Measurements from ENCODE around the gene MTCH1.

Gene MTCH1

DNA sequence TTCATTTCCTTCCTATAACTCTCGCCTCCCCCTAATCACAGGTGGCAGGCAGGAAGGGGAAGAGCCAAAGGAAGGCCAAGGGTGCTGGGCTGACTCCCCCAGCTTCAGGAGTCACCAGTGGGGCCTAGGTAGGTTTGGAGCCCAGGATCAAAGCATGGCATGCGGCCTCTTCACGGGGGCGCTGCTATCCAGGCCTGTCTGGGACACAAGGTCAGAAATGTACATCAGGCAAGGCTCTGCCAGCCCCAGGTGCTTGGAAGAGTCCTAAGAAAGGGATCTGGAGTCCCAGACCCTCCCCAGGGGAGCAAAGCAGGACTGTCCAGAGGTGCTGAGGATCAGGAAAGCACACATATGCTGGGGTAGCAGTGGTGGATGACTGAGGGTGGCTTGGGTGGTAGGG is 21.1 kb downstream of the MTCH1 start:
- DNase-seq (ENCODE audit: extremely low read depth, low read depth), result no peak
- TF ChIP-seq, protein P1, sequence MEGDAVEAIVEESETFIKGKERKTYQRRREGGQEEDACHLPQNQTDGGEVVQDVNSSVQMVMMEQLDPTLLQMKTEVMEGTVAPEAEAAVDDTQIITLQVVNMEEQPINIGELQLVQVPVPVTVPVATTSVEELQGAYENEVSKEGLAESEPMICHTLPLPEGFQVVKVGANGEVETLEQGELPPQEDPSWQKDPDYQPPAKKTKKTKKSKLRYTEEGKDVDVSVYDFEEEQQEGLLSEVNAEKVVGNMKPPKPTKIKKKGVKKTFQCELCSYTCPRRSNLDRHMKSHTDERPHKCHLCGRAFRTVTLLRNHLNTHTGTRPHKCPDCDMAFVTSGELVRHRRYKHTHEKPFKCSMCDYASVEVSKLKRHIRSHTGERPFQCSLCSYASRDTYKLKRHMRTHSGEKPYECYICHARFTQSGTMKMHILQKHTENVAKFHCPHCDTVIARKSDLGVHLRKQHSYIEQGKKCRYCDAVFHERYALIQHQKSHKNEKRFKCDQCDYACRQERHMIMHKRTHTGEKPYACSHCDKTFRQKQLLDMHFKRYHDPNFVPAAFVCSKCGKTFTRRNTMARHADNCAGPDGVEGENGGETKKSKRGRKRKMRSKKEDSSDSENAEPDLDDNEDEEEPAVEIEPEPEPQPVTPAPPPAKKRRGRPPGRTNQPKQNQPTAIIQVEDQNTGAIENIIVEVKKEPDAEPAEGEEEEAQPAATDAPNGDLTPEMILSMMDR (IDR thresholded peaks at IDR 0.05; ENCODE audit: low read depth, low read length), result no peak

- no peak for DNase-seq (ENCODE audit: extremely low read depth, low read depth)
- TF ChIP-seq, protein P1 (IDR thresholded peaks at IDR 0.05; ENCODE audit: low read depth, low read length), result no peak
Measured at GRCh38 chr6:36964349-36964748, 21.6 kb downstream of the MTCH1 start.

- TF ChIP-seq, protein P1 (IDR thresholded peaks at IDR 0.05; ENCODE audit: low read depth, low read length), result no peak
- no peak for DNase-seq (ENCODE audit: extremely low read depth, low read depth)
Measured at GRCh38 chr6:36963451-36964290, 22.3 kb downstream of the MTCH1 start.

DNA sequence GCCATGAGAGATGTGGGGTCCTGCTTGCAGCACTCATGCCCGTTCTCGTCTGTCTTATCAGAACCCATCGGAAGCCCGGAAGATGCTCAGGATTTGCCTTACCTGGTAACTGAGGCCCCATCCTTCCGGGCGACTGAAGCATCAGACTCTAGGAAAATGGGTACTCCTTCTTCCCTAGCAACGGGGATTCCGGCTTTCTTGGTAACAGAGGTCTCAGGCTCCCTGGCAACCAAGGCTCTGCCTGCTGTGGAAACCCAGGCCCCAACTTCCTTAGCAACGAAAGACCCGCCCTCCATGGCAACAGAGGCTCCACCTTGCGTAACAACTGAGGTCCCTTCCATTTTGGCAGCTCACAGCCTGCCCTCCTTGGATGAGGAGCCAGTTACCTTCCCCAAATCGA is 23.1 kb downstream of the MTCH1 start:
- no peak for DNase-seq (ENCODE audit: extremely low read depth, low read depth)
- TF ChIP-seq, protein P1 (IDR thresholded peaks at IDR 0.05; ENCODE audit: low read depth, low read length), result no peak

- DNase-seq (ENCODE audit: extremely low read depth, low read depth), result no peak
- TF ChIP-seq, protein P1 (IDR thresholded peaks at IDR 0.05; ENCODE audit: low read depth, low read length), result no peak
Measured at GRCh38 chr6:36961441-36962435, 24.3 kb downstream of the MTCH1 start.

- TF ChIP-seq, protein P1 (IDR thresholded peaks at IDR 0.05; ENCODE audit: low read depth, low read length), result no peak
Measured at GRCh38 chr6:36959555-36960250, 26.3 kb downstream of the MTCH1 start.

More at GRCh38 chr6:36959555-36960250, 26.3 kb downstream of the MTCH1 start:
- DNase-seq (ENCODE audit: extremely low read depth, low read depth), result no peak

Data from AG09319 (cell line).